Body of pancreas (tissue), 4 donors: ENCODE measurements around the gene TNFSF8.

Experiments used
- CTCF ChIP-seq, 7 experiments: fragments of 450-650 bp in 4 of 7; fragments of 200-600 bp in 3 of 7; sonication (generic) in 3 of 7; IDR thresholded peaks; one replicate each; pipeline ENCODE4 v1.5.1; 2016 to 2019; ENCODE audit warnings: antibody characterized with exemption in 7 of 7
- POLR2A ChIP-seq, 3 donors: fragments of 450-650 bp; IDR thresholded peaks; one replicate each; pipeline ENCODE4 v1.6.1; 2016; ENCODE audit warnings: antibody characterized with exemption in 3 of 3, mild to moderate bottlenecking in 2 of 3

- no peak for TF ChIP-seq CTCF (IDR thresholded peaks at IDR 0.05)
- TF ChIP-seq POLR2A (IDR thresholded peaks at IDR 0.05): no peak
These were observed 45.5 kb downstream of the TNFSF8 start for GRCh38 chr9:114884787-114885452.
